H9 (cell line): ENCODE results near the gene CTNNBL1. TPM values are rescaled to one million over a fixed set of nuclear protein-coding genes. Genes with fewer than 3 reads are reported as not detected.

Experiments used
- DNase-seq: peaks from one replicate; pipeline ENCODE4 v3.0.0-alpha.2; 2017
- H2AFZ ChIP-seq: one replicate; pipeline ENCODE4 v1.6.1; 2013; ENCODE audit warnings: mild to moderate bottlenecking, low read length, control low read depth, moderate library complexity
- H2AK5ac ChIP-seq: 2 replicates; pipeline ENCODE4 v1.6.1; 2013; ENCODE audit warnings: low read length, control low read depth, mixed read lengths; ENCODE audit not compliant: insufficient read length
- H2BK120ac ChIP-seq: one replicate; pipeline ENCODE4 v1.6.1; 2013; ENCODE audit warnings: low read depth, mild to moderate bottlenecking, low read length, control low read depth, inconsistent platforms; ENCODE audit not compliant: poor library complexity, severe bottlenecking
- H2BK12ac ChIP-seq: 2 replicates; pipeline ENCODE4 v1.6.1; 2013; ENCODE audit warnings: low read length, control low read depth, mixed read lengths, low read depth; ENCODE audit not compliant: insufficient read length
- H2BK15ac ChIP-seq: 2 replicates; pipeline ENCODE4 v1.6.1; 2013; ENCODE audit warnings: low read depth, low read length, control low read depth
- H2BK20ac ChIP-seq: one replicate; pipeline ENCODE4 v1.6.1; 2013; ENCODE audit warnings: low read depth, mild to moderate bottlenecking, low read length, control low read depth, inconsistent platforms; ENCODE audit not compliant: poor library complexity, severe bottlenecking
- H2BK5ac ChIP-seq: 2 replicates; pipeline ENCODE4 v1.6.1; 2013; ENCODE audit warnings: low read length, control low read depth, mixed read lengths; ENCODE audit not compliant: insufficient read length
- H3K14ac ChIP-seq: 2 replicates; pipeline ENCODE4 v1.6.1; 2013; ENCODE audit warnings: low read length, control low read depth; ENCODE audit not compliant: insufficient read depth
- H3K18ac ChIP-seq: 2 replicates; pipeline ENCODE4 v1.6.1; 2013; ENCODE audit warnings: low read depth, mild to moderate bottlenecking, mixed read lengths, low read length, control low read depth; ENCODE audit not compliant: insufficient read length
- H3K23ac ChIP-seq: 2 replicates; pipeline ENCODE4 v1.6.1; 2013; ENCODE audit warnings: low read length, control low read depth, mixed read lengths, low read depth; ENCODE audit not compliant: insufficient read length
- H3K23me2 ChIP-seq: 2 replicates; pipeline ENCODE4 v1.6.1; 2013; ENCODE audit warnings: low read depth, mild to moderate bottlenecking, mixed read lengths, low read length, control low read depth; ENCODE audit not compliant: insufficient read length, poor library complexity, severe bottlenecking
- H3K27ac ChIP-seq: 2 replicates; pipeline ENCODE4 v1.5.1; 2013; ENCODE audit warnings: low read length, control low read depth, mixed read lengths, low read depth; ENCODE audit not compliant: insufficient read length
- H3K27me3 ChIP-seq: 2 replicates; pipeline ENCODE4 v1.6.1; 2013; ENCODE audit warnings: low read length, control low read depth, inconsistent platforms; ENCODE audit not compliant: insufficient read depth
- H3K4ac ChIP-seq: 2 replicates; pipeline ENCODE4 v1.6.1; 2013; ENCODE audit warnings: low read depth, mild to moderate bottlenecking, control low read depth, inconsistent platforms, low read length, moderate library complexity
- H3K4me1 ChIP-seq: 2 replicates; pipeline ENCODE4 v1.6.1; 2013; ENCODE audit warnings: low read length, control low read depth, inconsistent platforms; ENCODE audit not compliant: insufficient read depth
- H3K4me2 ChIP-seq: 2 replicates; pipeline ENCODE4 v1.6.1; 2013; ENCODE audit warnings: low read length, control low read depth, mixed read lengths; ENCODE audit not compliant: insufficient read length, insufficient read depth
- H3K56ac ChIP-seq: 2 replicates; pipeline ENCODE4 v1.6.1; 2013; ENCODE audit warnings: low read depth, mild to moderate bottlenecking, mixed read lengths, low read length, control low read depth; ENCODE audit not compliant: insufficient read length
- H3K79me1 ChIP-seq: 2 replicates; pipeline ENCODE4 v1.6.1; 2013; ENCODE audit warnings: low read depth, mild to moderate bottlenecking, moderate library complexity, low read length, control low read depth, inconsistent platforms; ENCODE audit not compliant: insufficient read depth, poor library complexity, severe bottlenecking
- H3K79me2 ChIP-seq: 2 replicates; pipeline ENCODE4 v1.6.1; 2013; ENCODE audit warnings: low read length, control low read depth, inconsistent platforms; ENCODE audit not compliant: insufficient read depth
- H3K9ac ChIP-seq: 2 replicates; pipeline ENCODE4 v1.6.1; 2013; ENCODE audit warnings: low read length, control low read depth, mixed read lengths; ENCODE audit not compliant: insufficient read length; ENCODE audit errors: extremely low read depth
- H3K9me3 ChIP-seq: one replicate; pipeline ENCODE4 v1.6.1; 2013; ENCODE audit warnings: low read depth, low read length, inconsistent platforms; ENCODE audit not compliant: control insufficient read depth
- H3T11ph ChIP-seq: one replicate; pipeline ENCODE4 v1.6.1; 2013; ENCODE audit warnings: mild to moderate bottlenecking, low read length, control low read depth, inconsistent platforms
- H4K20me1 ChIP-seq: one replicate; pipeline ENCODE4 v1.6.1; 2013; ENCODE audit not compliant: control insufficient read depth, insufficient read length, insufficient read depth
- H4K5ac ChIP-seq: 2 replicates; pipeline ENCODE4 v1.6.1; 2013; ENCODE audit warnings: low read depth, mild to moderate bottlenecking, mixed read lengths, low read length, control low read depth; ENCODE audit not compliant: insufficient read length
- H4K8ac ChIP-seq: replicated peaks from 2 replicates; pipeline ENCODE4 v1.6.1; 2013; ENCODE audit warnings: low read length, control low read depth, mixed read lengths, low read depth; ENCODE audit not compliant: insufficient read length
- H4K91ac ChIP-seq: 2 replicates; pipeline ENCODE4 v1.6.1; 2013; ENCODE audit warnings: low read depth, mild to moderate bottlenecking, moderate library complexity, mixed read lengths, low read length, control low read depth; ENCODE audit not compliant: insufficient read length
- H3K27ac Mint-ChIP-seq, 3 experiments: 2 replicates in 2 of 3; 3 replicates in 1 of 3; pipeline ENCODE4 v1.8.0; 2020 to 2021; ENCODE audit warnings: mixed read lengths in 3 of 3, mild to moderate bottlenecking in 1 of 3, moderate library complexity in 1 of 3
- H3K27me3 Mint-ChIP-seq: 2 replicates; pipeline ENCODE4 v1.8.0; 2021; ENCODE audit warnings: low read depth, mild to moderate bottlenecking, moderate library complexity, mixed read lengths
- H3K36me3 Mint-ChIP-seq, 3 experiments: 2 replicates in 2 of 3; 3 replicates in 1 of 3; pipeline ENCODE4 v1.8.0; 2020 to 2021; ENCODE audit warnings: low read depth in 3 of 3, mixed read lengths in 3 of 3; ENCODE audit not compliant: insufficient read depth in 1 of 3
- H3K4me1 Mint-ChIP-seq, 2 experiments: 2 replicates each; pipeline ENCODE4 v1.8.0; 2020; ENCODE audit warnings: mixed read lengths in 2 of 2
- H3K4me3 Mint-ChIP-seq, 2 experiments: 2 replicates in 1 of 2; 3 replicates in 1 of 2; pipeline ENCODE4 v1.8.0; 2020 to 2021; ENCODE audit warnings: mild to moderate bottlenecking in 2 of 2, mixed read lengths in 2 of 2, moderate library complexity in 1 of 2
- H3K9me3 Mint-ChIP-seq, 2 experiments: 2 replicates in 1 of 2; 3 replicates in 1 of 2; pipeline ENCODE4 v1.8.0; 2020; ENCODE audit warnings: mild to moderate bottlenecking in 2 of 2, mixed read lengths in 2 of 2, moderate library complexity in 1 of 2
- WGBS: extraction: QIAGEN DNeasy Blood & Tissue Kit; methylation state at CpG from one replicate; pipeline ENCODE4 v1.1.7; 2013; ENCODE audit warnings: missing lambda C conversion rate, low lambda C conversion rate, mixed read lengths; ENCODE audit not compliant: insufficient read length; ENCODE audit errors: extremely low coverage; 5-methylcytosine and 5-hydroxymethylcytosine counted together
- total RNA-seq: library from RNA; stranded (reverse); gene quantifications from 2 replicates; pipeline ENCODE4 v1.2.1, GENCODE V29; 2021
- TF ChIP-seq, protein P1 (sequence below): fragments of 200-600 bp; sonication (generic); conservative IDR thresholded peaks from 3 replicates; pipeline ENCODE4 v1.8.0; 2021; ENCODE audit warnings: antibody characterized with exemption, mild to moderate bottlenecking

Gene CTNNBL1
- total RNA-seq, 1 experiment from 2014 or later: 67.2 TPM

DNA sequence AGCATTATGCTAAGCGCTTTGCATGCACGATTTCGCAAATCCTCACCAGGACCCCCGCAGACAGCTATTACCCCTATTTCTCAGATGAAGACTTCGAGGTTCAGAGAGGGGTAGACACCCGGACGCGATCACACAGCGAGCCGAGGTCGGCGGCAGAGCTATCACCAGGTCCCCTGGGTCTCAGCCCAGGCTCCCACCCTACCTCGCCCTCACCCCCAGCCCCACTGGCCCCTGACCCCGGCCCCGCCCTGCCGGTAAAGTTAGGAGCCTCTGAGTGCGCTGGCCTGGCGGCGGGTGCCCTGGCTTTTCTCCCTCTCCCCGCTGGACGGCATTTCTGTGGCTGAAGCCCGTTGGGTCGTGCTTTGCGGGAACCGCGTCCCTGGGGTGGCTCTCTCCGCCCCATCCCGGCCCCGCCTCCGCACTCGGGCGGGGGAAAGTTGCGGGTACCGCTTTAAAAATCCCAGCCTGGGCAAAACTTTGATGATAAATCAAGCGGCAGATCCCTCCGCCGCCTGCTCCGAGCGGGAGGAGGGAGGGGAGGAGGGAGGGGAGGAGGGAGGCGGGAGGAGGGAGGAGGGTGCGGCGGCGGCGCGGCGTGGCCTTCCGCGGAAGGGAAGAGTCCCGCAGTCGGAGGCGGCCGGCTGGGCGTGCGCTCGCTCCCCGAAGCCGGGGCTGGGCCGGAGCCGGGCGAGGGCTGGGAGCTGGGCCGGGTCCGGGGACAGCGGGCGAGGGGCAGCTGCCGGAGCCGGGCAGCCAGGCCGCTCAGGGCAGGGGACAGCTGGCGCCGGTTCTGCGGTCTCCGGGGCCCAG, 208.9 kb downstream of the CTNNBL1 start, which contains the start of gene VSTM2L:
Gene VSTM2L (plus strand): TSS at position 624 of the 810 bp plus-strand sequence. CDS start 224 bp downstream, outside the sequence.
- H3K27ac ChIP-seq: no peak within 1 kb of the TSS
- no peaks in the 10 kb centered on the region; a peak in 1 of 7 replicates for H3K36me3 Mint-ChIP-seq
- no peak within 1 kb of the TSS for H2BK5ac ChIP-seq
- peaks cover 36 to 50% of the 10 kb centered on the region in 2 experiments for H3K4me1 Mint-ChIP-seq
- no peak within 1 kb of the TSS for H2AK5ac ChIP-seq
- no peaks in the 10 kb centered on the region for H3K9me3 ChIP-seq
- no peak within 1 kb of the TSS for H2BK15ac ChIP-seq
- no peaks in the 10 kb centered on the region for H3K27me3 ChIP-seq
- H4K8ac ChIP-seq: no peak within 1 kb of the TSS
- H3K9me3 Mint-ChIP-seq: peaks cover 0 to 4% of the 10 kb centered on the region in 2 experiments; a peak in 1 of 5 replicates
- H3K23me2 ChIP-seq: peaks cover 3% of the 10 kb centered on the region
- peak within 1 kb of the TSS; percentile 65 to 89 for H3K4me3 Mint-ChIP-seq
- H3K79me2 ChIP-seq: no peaks in the 10 kb centered on the region
- H3K9ac ChIP-seq: no peak within 1 kb of the TSS
- peaks cover 41% of the 10 kb centered on the region for H3K27me3 Mint-ChIP-seq
- H3K18ac ChIP-seq: no peak within 1 kb of the TSS
- TF ChIP-seq, protein P1, sequence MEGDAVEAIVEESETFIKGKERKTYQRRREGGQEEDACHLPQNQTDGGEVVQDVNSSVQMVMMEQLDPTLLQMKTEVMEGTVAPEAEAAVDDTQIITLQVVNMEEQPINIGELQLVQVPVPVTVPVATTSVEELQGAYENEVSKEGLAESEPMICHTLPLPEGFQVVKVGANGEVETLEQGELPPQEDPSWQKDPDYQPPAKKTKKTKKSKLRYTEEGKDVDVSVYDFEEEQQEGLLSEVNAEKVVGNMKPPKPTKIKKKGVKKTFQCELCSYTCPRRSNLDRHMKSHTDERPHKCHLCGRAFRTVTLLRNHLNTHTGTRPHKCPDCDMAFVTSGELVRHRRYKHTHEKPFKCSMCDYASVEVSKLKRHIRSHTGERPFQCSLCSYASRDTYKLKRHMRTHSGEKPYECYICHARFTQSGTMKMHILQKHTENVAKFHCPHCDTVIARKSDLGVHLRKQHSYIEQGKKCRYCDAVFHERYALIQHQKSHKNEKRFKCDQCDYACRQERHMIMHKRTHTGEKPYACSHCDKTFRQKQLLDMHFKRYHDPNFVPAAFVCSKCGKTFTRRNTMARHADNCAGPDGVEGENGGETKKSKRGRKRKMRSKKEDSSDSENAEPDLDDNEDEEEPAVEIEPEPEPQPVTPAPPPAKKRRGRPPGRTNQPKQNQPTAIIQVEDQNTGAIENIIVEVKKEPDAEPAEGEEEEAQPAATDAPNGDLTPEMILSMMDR: no peak
- no peak within 1 kb of the TSS for H3K4ac ChIP-seq
- H4K5ac ChIP-seq: no peak within 1 kb of the TSS
- no peak within 1 kb of the TSS for H3K23ac ChIP-seq
- no peak within 1 kb of the TSS for H2BK120ac ChIP-seq
- H2BK20ac ChIP-seq: no peak within 1 kb of the TSS
- no peak within 1 kb of the TSS for H3K56ac ChIP-seq
- peak within 1 kb of the TSS; percentile 28; the same call in 1 of the 2 replicates for H3K14ac ChIP-seq
- H3K4me1 ChIP-seq: peaks cover 4% of the 10 kb centered on the region; the same call in 1 of the 2 replicates
- WGBS: no CpG with 5 or more reads among the region's 71 CpGs
- H4K91ac ChIP-seq: no peak within 1 kb of the TSS
- no peaks in the 10 kb centered on the region for H4K20me1 ChIP-seq
- H3K27ac Mint-ChIP-seq: no peak within 1 kb of the TSS; a peak in 2 of 7 replicates
- no peak within 1 kb of the TSS for H3T11ph ChIP-seq
- H3K4me2 ChIP-seq: peak within 1 kb of the TSS; percentile 34
- H2BK12ac ChIP-seq: no peak within 1 kb of the TSS
- H3K79me1 ChIP-seq: no peaks in the 10 kb centered on the region
- DNase-seq: peak; percentile 36
- H2AFZ ChIP-seq: no peak within 1 kb of the TSS
